ENCODE data around the gene SPAG7. TPM values are rescaled to one million over a fixed set of nuclear protein-coding genes. Genes with fewer than 3 reads are reported as not detected.

The SPAG7 gene
- polyA plus RNA-seq, 1 donor (not counting 4 experiments of a cell fraction or from before 2014, with no cell fraction given), result 65.7 TPM

DNA sequence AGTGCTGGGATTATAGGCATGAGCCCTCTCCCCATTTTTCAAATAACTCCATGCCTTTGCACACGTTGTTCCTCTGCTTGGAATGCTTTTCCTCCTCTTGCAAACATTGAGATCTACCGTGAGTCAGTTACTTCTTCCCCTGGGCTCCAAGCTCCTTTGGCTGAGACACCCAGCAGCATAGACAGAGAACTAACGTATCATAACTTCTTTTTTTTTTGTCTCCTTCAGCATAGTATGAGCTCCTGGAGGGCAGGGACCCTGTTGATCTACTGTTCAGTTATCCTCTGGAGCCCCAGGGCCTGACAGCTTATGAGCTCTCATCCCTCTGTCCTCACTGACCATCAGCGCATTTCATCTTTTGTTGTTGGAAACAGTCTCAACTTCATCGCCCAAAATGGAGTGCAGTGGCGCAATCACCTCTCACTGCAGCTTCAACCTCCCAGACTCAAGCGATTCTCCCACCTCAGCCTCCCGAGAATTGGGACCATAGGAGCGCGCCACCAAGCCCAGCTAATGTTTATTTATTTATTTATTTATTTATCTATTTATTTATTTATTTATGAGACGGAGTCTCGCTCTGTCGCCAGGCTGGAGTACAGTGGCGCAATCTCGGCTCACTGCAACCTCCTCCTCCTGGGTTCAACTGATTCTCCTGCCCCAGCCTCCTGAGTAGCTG is 2.2 kb downstream of the SPAG7 start:
- Histone ChIP-seq H3K9me1 (ENCODE audit: control insufficient read depth, extremely low read depth, insufficient read depth, low read length) (no peaks in the 10 kb centered on the region), H2AFZ (ENCODE audit: control insufficient read depth, low read length) (no peak overlapping the region), H3K4me1 (ENCODE audit: control insufficient read depth, extremely low read depth, insufficient read depth, low read length) (peaks cover 31% of the 10 kb centered on the region), H4K20me1 (ENCODE audit: control insufficient read depth, extremely low read depth, insufficient read depth, low read length) (no peaks in the 10 kb centered on the region), H3K4me2 (ENCODE audit: control insufficient read depth, extremely low read depth, insufficient read depth, low read depth, low read length) (no peak overlapping the region), H3K36me3 (ENCODE audit: control insufficient read depth in 2 of 2, extremely low read depth in 1 of 2, insufficient read depth in 2 of 2, low read length in 2 of 2) (peaks cover 10 to 15% of the 10 kb centered on the region in 2 experiments), H3K9ac (ENCODE audit: control insufficient read depth, extremely low read depth, insufficient read depth, low read length) (no peak overlapping the region), H3K4me3 (ENCODE audit: control insufficient read depth in 2 of 3, extremely low read depth in 1 of 3, insufficient read depth in 2 of 3, low read depth in 1 of 3, low read length in 3 of 3) (no peak overlapping the region), H3K79me2 (ENCODE audit: control insufficient read depth, insufficient read depth, low read length) (peaks cover 5% of the 10 kb centered on the region), H3K9me3 (ENCODE audit: control insufficient read depth, low read depth, low read length) (no peaks in the 10 kb centered on the region), H3K27me3 (ENCODE audit: control insufficient read depth, extremely low read depth, insufficient read depth, low read length) (no peaks in the 10 kb centered on the region), H3K27ac (ENCODE audit: control insufficient read depth, insufficient read depth, low read length) (no peak overlapping the region)
- TF ChIP-seq EZH2 (IDR thresholded peaks at IDR 0.05; ENCODE audit: low read length), result no peak
- TF ChIP-seq, protein P1, sequence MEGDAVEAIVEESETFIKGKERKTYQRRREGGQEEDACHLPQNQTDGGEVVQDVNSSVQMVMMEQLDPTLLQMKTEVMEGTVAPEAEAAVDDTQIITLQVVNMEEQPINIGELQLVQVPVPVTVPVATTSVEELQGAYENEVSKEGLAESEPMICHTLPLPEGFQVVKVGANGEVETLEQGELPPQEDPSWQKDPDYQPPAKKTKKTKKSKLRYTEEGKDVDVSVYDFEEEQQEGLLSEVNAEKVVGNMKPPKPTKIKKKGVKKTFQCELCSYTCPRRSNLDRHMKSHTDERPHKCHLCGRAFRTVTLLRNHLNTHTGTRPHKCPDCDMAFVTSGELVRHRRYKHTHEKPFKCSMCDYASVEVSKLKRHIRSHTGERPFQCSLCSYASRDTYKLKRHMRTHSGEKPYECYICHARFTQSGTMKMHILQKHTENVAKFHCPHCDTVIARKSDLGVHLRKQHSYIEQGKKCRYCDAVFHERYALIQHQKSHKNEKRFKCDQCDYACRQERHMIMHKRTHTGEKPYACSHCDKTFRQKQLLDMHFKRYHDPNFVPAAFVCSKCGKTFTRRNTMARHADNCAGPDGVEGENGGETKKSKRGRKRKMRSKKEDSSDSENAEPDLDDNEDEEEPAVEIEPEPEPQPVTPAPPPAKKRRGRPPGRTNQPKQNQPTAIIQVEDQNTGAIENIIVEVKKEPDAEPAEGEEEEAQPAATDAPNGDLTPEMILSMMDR (optimal IDR thresholded peaks at IDR 0.05 in 1 of 3, IDR thresholded peaks at IDR 0.05 in 1 of 3, conservative IDR thresholded peaks at IDR 0.05 in 1 of 3; ENCODE audit: extremely low read depth in 1 of 3, insufficient read depth in 2 of 3, low read length in 3 of 3), result no peak
- DNase-seq (ENCODE audit: low read depth, low spot score), result no peak
- dilution Hi-C loops (cut with MboI; ENCODE audit: extremely low pct_ligation_motif_present, low sequenced_read_pairs), result no loop called here
- no peak for FAIRE-seq

DNA sequence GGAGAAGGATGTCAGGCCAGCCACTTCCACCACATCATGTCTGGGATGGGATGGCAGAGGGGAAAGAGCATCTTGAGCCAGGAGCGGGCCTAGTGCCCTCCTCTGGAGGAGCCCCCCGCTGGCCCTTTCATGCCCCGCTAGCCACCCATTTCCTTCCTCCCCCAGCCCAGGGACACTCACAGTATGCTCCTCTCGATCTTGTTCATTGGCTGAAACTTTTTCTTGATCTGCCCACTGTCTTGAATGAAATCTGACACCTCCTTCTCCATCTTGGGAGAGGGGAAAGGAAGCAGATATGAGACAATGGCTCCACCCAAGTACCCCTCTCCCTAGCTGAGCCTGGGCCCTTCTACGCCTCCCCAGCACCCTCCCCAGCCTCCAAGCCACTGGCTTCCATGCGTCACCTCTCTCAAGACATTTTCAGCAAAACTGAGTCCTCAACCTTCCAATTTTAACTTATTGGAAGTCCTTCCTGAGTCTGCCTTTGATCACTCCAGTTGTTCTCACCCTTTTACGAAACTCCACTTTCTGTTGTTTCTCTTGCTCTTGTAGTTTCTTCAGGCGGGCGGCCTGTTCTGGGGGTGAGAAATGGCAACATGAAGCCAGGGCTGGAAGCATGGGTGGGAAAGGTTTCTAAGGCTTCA is 7.2 kb downstream of the SPAG7 start:
- H3K9ac ChIP-seq (ENCODE audit: control insufficient read depth, extremely low read depth, insufficient read depth, low read length), result no peak overlapping the region
- H3K9me1 ChIP-seq (ENCODE audit: control insufficient read depth, extremely low read depth, insufficient read depth, low read length), result no peaks in the 10 kb centered on the region
- H3K36me3 ChIP-seq (ENCODE audit: control insufficient read depth in 2 of 2, extremely low read depth in 1 of 2, insufficient read depth in 2 of 2, low read length in 2 of 2), result peaks cover 9 to 15% of the 10 kb centered on the region in 2 experiments
- no peak overlapping the region for H3K27ac ChIP-seq (ENCODE audit: control insufficient read depth, insufficient read depth, low read length)
- H2AFZ ChIP-seq (ENCODE audit: control insufficient read depth, low read length), result no peak overlapping the region
- no peaks in the 10 kb centered on the region for H3K9me3 ChIP-seq (ENCODE audit: control insufficient read depth, low read depth, low read length)
- DNase-seq (ENCODE audit: low read depth, low spot score), result no peak
- H3K4me2 ChIP-seq (ENCODE audit: control insufficient read depth, extremely low read depth, insufficient read depth, low read depth, low read length), result no peak overlapping the region
- TF ChIP-seq, protein P1 (optimal IDR thresholded peaks at IDR 0.05 in 1 of 3, IDR thresholded peaks at IDR 0.05 in 1 of 3, conservative IDR thresholded peaks at IDR 0.05 in 1 of 3; ENCODE audit: extremely low read depth in 1 of 3, insufficient read depth in 2 of 3, low read length in 3 of 3), result no peak
- no peak for TF ChIP-seq EZH2 (IDR thresholded peaks at IDR 0.05; ENCODE audit: low read length)
- no peak overlapping the region for H3K4me3 ChIP-seq (ENCODE audit: control insufficient read depth in 2 of 3, extremely low read depth in 1 of 3, insufficient read depth in 2 of 3, low read depth in 1 of 3, low read length in 3 of 3)
- H3K27me3 ChIP-seq (ENCODE audit: control insufficient read depth, extremely low read depth, insufficient read depth, low read length), result no peaks in the 10 kb centered on the region
- peaks cover 4% of the 10 kb centered on the region for H3K79me2 ChIP-seq (ENCODE audit: control insufficient read depth, insufficient read depth, low read length)
- H3K4me1 ChIP-seq (ENCODE audit: control insufficient read depth, extremely low read depth, insufficient read depth, low read length), result no peaks in the 10 kb centered on the region
- no peaks in the 10 kb centered on the region for H4K20me1 ChIP-seq (ENCODE audit: control insufficient read depth, extremely low read depth, insufficient read depth, low read length)
- FAIRE-seq, result no peak
- dilution Hi-C loops (cut with MboI; ENCODE audit: extremely low pct_ligation_motif_present, low sequenced_read_pairs), result no loop called here

Measured in keratinocyte (primary cell).